B cell (primary cell): ENCODE measurements around the gene NUDC. TPM values are rescaled to one million over a fixed set of nuclear protein-coding genes. Genes with fewer than 3 reads are reported as not detected.

Experiments
- ATAC-seq: fragments of 200-7000 bp; cut with Tn5 transposase; one replicate; pipeline ENCODE4 v1.10.0; 2021; ENCODE audit warnings: low read depth, mild to moderate bottlenecking, moderate number of reproducible peaks, moderate library complexity
- CTCF ChIA-PET: fragments of 350-600 bp; sonication (Branson Sonifier 250); formaldehyde crosslinking; loops from one replicate; lab custom pipeline; 2021; ENCODE audit warnings: antibody characterized with exemption, inconsistent platforms; lab: Charles Lee
- POLR2A ChIA-PET: fragments of 350-600 bp; sonication (Branson Sonifier 250); formaldehyde crosslinking; loops from one replicate; lab custom pipeline; 2021; ENCODE audit warnings: antibody characterized with exemption; lab: Charles Lee
- DNase-seq: peaks from one replicate; pipeline ENCODE4 v3.0.0; 2013
- H2AFZ ChIP-seq: 2 replicates; pipeline ENCODE4 v1.6.1; 2012; ENCODE audit warnings: mild to moderate bottlenecking, low read depth, low read length; ENCODE audit not compliant: insufficient read depth, poor library complexity, severe bottlenecking
- H3K27ac ChIP-seq, 2 donors: 1 replicate in 1 of 2; 2 replicates in 1 of 2; pipeline ENCODE4 v1.5.1; 2012 to 2013; ENCODE audit warnings: low read length in 2 of 2, mild to moderate bottlenecking in 2 of 2, moderate library complexity in 1 of 2
- H3K27me3 ChIP-seq, 4 experiments: fragments of 200-600 bp in 1 of 4; sonication (generic) in 1 of 4; replicated peaks in 1 of 4; 1 replicate in 2 of 4; 2 replicates in 2 of 4; pipeline versions ENCODE4 v1.6.1 to v1.7.0; 2013 to 2016; ENCODE audit warnings: low read length in 3 of 4, mild to moderate bottlenecking in 2 of 4, mixed read lengths in 1 of 4, moderate library complexity in 1 of 4; ENCODE audit not compliant: insufficient read depth in 4 of 4, control insufficient read depth in 3 of 4; ENCODE audit errors: control extremely low read depth in 1 of 4
- H3K36me3 ChIP-seq, 2 experiments: replicated peaks in 1 of 2; 1 replicate in 1 of 2; 2 replicates in 1 of 2; pipeline versions ENCODE4 v1.6.1 to v1.7.1; 2013; ENCODE audit warnings: low read length in 1 of 2; ENCODE audit not compliant: insufficient read depth in 2 of 2, control insufficient read depth in 1 of 2; ENCODE audit errors: control extremely low read depth in 1 of 2, extremely low read depth in 1 of 2
- H3K4me1 ChIP-seq, 2 donors: fragments of 200-600 bp in 1 of 2; sonication (generic) in 1 of 2; 1 replicate in 1 of 2; 2 replicates in 1 of 2; pipeline versions ENCODE4 v1.5.1 to v1.6.1; 2013 to 2017; ENCODE audit warnings: low read length in 2 of 2; ENCODE audit not compliant: control insufficient read depth in 2 of 2, insufficient read depth in 2 of 2
- H3K4me2 ChIP-seq: replicated peaks from 2 replicates; pipeline ENCODE3; 2012; ENCODE audit warnings: mild to moderate bottlenecking, low read depth, low read length; ENCODE audit not compliant: poor library complexity, severe bottlenecking
- H3K4me3 ChIP-seq, 5 experiments: fragments of 200-600 bp in 1 of 5; sonication (generic) in 1 of 5; 1 replicate in 3 of 5; 2 replicates in 2 of 5; pipeline versions ENCODE4 v1.5.1 to v1.7.0; 2011 to 2016; ENCODE audit warnings: low read length in 4 of 5, mild to moderate bottlenecking in 4 of 5, low read depth in 2 of 5, control low read depth in 1 of 5, moderate library complexity in 1 of 5; ENCODE audit not compliant: insufficient read depth in 1 of 5; ENCODE audit errors: control extremely low read depth in 1 of 5, extremely low read depth in 1 of 5
- H3K79me2 ChIP-seq: fragments of 200-600 bp; sonication (generic); one replicate; pipeline ENCODE4 v1.6.0; 2016; ENCODE audit warnings: low read length; ENCODE audit not compliant: control insufficient read depth, insufficient read depth
- H3K9ac ChIP-seq: fragments of 200-600 bp; sonication (generic); 2 replicates; pipeline ENCODE4 v1.6.1; 2017; ENCODE audit warnings: mild to moderate bottlenecking, low read length, moderate library complexity
- H3K9me3 ChIP-seq, 3 donors: one replicate each; pipeline versions ENCODE4 v1.6.1 to v1.7.1; 2013; ENCODE audit warnings: low read length in 2 of 3; ENCODE audit not compliant: control insufficient read depth in 2 of 3, insufficient read depth in 1 of 3; ENCODE audit errors: control extremely low read depth in 1 of 3
- H4K20me1 ChIP-seq: 2 replicates; pipeline ENCODE4 v1.6.0; 2012; ENCODE audit warnings: mild to moderate bottlenecking, low read length; ENCODE audit not compliant: insufficient read depth, control insufficient read depth, poor library complexity, severe bottlenecking
- H3K27ac Mint-ChIP-seq: one replicate; pipeline ENCODE4 v1.8.0; 2021; ENCODE audit warnings: mixed read lengths
- H3K27me3 Mint-ChIP-seq: one replicate; pipeline ENCODE4 v1.8.0; 2021; ENCODE audit warnings: mixed read lengths
- H3K4me1 Mint-ChIP-seq: one replicate; pipeline ENCODE4 v1.8.0; 2021; ENCODE audit warnings: mixed read lengths
- H3K4me3 Mint-ChIP-seq: one replicate; pipeline ENCODE4 v1.8.0; 2021; ENCODE audit warnings: mixed read lengths
- H3K9me3 Mint-ChIP-seq: one replicate; pipeline ENCODE4 v1.8.0; 2022; ENCODE audit warnings: mixed read lengths; ENCODE audit not compliant: insufficient read depth
- CTCF ChIP-seq: fragments of 200-600 bp; IDR thresholded peaks from one replicate; pipeline ENCODE4 v1.8.0; 2022; ENCODE audit warnings: antibody characterized with exemption, mild to moderate bottlenecking
- EZH2 ChIP-seq: IDR thresholded peaks from 2 replicates; pipeline ENCODE4 v1.6.1; 2012; ENCODE audit warnings: borderline replicate concordance, low read depth, mild to moderate bottlenecking, moderate library complexity, low read length; ENCODE audit not compliant: insufficient read depth, poor library complexity, severe bottlenecking
- WGBS: methylation state at CpG from one replicate; pipeline ENCODE4 v1.1.5; 2013; ENCODE audit warnings: missing lambda C conversion rate; ENCODE audit not compliant: insufficient coverage; 5-methylcytosine and 5-hydroxymethylcytosine counted together
- intact Hi-C: fragments of 100-400 bp; cut with micrococcal nuclease; formaldehyde crosslinking; loops from one replicate; pipeline ENCODE4 v1.10.0; 2022
- polyA plus RNA-seq: library from polyadenylated mRNA; depleted of rRNA; stranded (reverse); fragments of >200 nt; gene quantifications from 2 replicates; pipeline ENCODE4 v1.2.3, GENCODE V29; 2012
- total RNA-seq, 2 donors: library from RNA; stranded (reverse); fragments of 120-200 nt in 1 of 2; gene quantifications; 1 replicate in 1 of 2; 2 replicates in 1 of 2; pipeline versions ENCODE4 v1.2.3 to v1.2.4, GENCODE V29; 2013 to 2022

Gene NUDC
- total and polyA plus RNA-seq, 2 donors (not counting 1 experiment from before 2014, with no cell fraction given), result 28.3 to 45.3 TPM

GRCh38 chr1:26890467-26890796 is 31.1 kb upstream of the NUDC start:
- peak overlapping the region; percentile 61 to 94 for H3K27ac ChIP-seq
- H4K20me1 ChIP-seq, result peaks cover 34% of the 10 kb centered on the region
- Mint-ChIP-seq H3K27me3 (no peaks in the 10 kb centered on the region), H3K4me3 (peak overlapping the region; percentile 96), H3K27ac (peak overlapping the region; percentile 95), H3K9me3 (no peaks in the 10 kb centered on the region), H3K4me1 (peaks cover 35% of the 10 kb centered on the region)
- peaks cover 35% of the 10 kb centered on the region for H3K79me2 ChIP-seq
- ATAC-seq (peak; percentile 38), DNase-seq (no peak)
- TF ChIP-seq CTCF (no peak), EZH2 (no peak)
- H2AFZ ChIP-seq, result peak overlapping the region; percentile 91
- intact Hi-C loops, result loop anchor here (1.0 kb wide), 3 partner anchors 10 to 31 kb away; partner anchors contain the start of genes GPATCH3 and NUDC
- H3K9me3 ChIP-seq, result peaks cover 0 to 3% (median 0%) of the 10 kb centered on the region in 3 donors
- peak overlapping the region; percentile 94 for H3K4me2 ChIP-seq
- 3% methylated on average over 10 of the region's 12 CpGs for WGBS
- H3K9ac ChIP-seq, result peak overlapping the region; percentile 87
- peak overlapping the region; percentile 73 to 94 (median 89) for H3K4me3 ChIP-seq
- POLR2A ChIA-PET, result interaction anchor here (0.5 to 3.3 kb wide), 7 partner anchors 10 to 291 kb away, joined by 3 to 26 read pairs (median 4); partner anchors contain the start of genes GPATCH3 and SFN
- H3K27me3 ChIP-seq, result no peaks in the 10 kb centered on the region
- CTCF ChIA-PET, result interaction anchor here (0.7 to 2.8 kb wide), 10 partner anchors 8 to 420 kb away, joined by 3 to 14 read pairs (median 4); partner anchors contain the start of gene GPATCH3
- peaks cover 14 to 52% of the 10 kb centered on the region in 2 experiments for H3K36me3 ChIP-seq
- H3K4me1 ChIP-seq, result peaks cover 15 to 21% of the 10 kb centered on the region in 2 donors

GRCh38 chr1:26894263-26894662 is 27.3 kb upstream of the NUDC start:
- WGBS, result 97% methylated on average over 13 of the region's 13 CpGs
- TF ChIP-seq EZH2 (no peak), CTCF (no peak)
- no peak overlapping the region for H3K4me3 ChIP-seq
- H3K4me2 ChIP-seq, result no peak overlapping the region
- H3K36me3 ChIP-seq, result peaks cover 7 to 46% of the 10 kb centered on the region in 2 experiments
- DNase-seq (no peak), ATAC-seq (no peak)
- H3K4me1 ChIP-seq, result peaks cover 13 to 18% of the 10 kb centered on the region in 2 donors
- no peak overlapping the region for H2AFZ ChIP-seq
- no peak overlapping the region for H3K27ac Mint-ChIP-seq
- H3K9ac ChIP-seq, result no peak overlapping the region
- intact Hi-C loops, result no loop called here
- no peaks in the 10 kb centered on the region for H3K27me3 Mint-ChIP-seq
- H3K4me1 Mint-ChIP-seq, result peaks cover 32% of the 10 kb centered on the region
- no peak overlapping the region for H3K4me3 Mint-ChIP-seq
- H3K9me3 Mint-ChIP-seq, result no peaks in the 10 kb centered on the region
- H3K9me3 ChIP-seq, result peaks cover 0 to 3% (median 0%) of the 10 kb centered on the region in 3 donors
- H3K79me2 ChIP-seq, result peaks cover 31% of the 10 kb centered on the region
- peaks cover 29% of the 10 kb centered on the region for H4K20me1 ChIP-seq
- CTCF ChIA-PET, result interaction anchor here (0.6 kb wide), 2 partner anchors 51 to 375 kb away, joined by 3 to 4 read pairs; no protein-coding TSS in a partner anchor
- no peak overlapping the region for H3K27ac ChIP-seq
- no peaks in the 10 kb centered on the region for H3K27me3 ChIP-seq
- POLR2A ChIA-PET, result no interaction called here
